GM12891 (cell line): ENCODE results near the gene MRPL1.

ENCODE experiments used
- PAX5 ChIP-seq: IDR thresholded peaks from 2 replicates; pipeline ENCODE4 v1.6.1; 2011; ENCODE audit warnings: low read length, moderate library complexity, mild to moderate bottlenecking; ENCODE audit not compliant: insufficient read depth, severe bottlenecking
- POLR2A ChIP-seq: IDR thresholded peaks from 2 replicates; pipeline ENCODE4 v1.6.1; 2011; ENCODE audit warnings: low read depth, low read length, control low read depth
- POLR2AphosphoS5 ChIP-seq: IDR thresholded peaks from 2 replicates; pipeline ENCODE4 v1.6.1; 2011; ENCODE audit warnings: low read depth, low read length, control low read depth
- SPI1 ChIP-seq: IDR thresholded peaks from 2 replicates; pipeline ENCODE4 v1.6.1; 2011; ENCODE audit warnings: low read depth, low read length, control low read depth
- TAF1 ChIP-seq: IDR thresholded peaks from 2 replicates; pipeline ENCODE4 v1.6.1; 2011; ENCODE audit warnings: low read depth, low read length, control low read depth

- TF ChIP-seq POLR2A: no peak
- no peak for TF ChIP-seq POLR2AphosphoS5
- no peak for TF ChIP-seq SPI1
- TF ChIP-seq TAF1: no peak
- no peak for TF ChIP-seq PAX5
These were observed 127.8 kb downstream of the MRPL1 start for GRCh38 chr4:77990456-77990855.
